SK-N-SH (cell line): ENCODE results near the gene HDAC6. TPM values are rescaled to one million over a fixed set of nuclear protein-coding genes. Genes with fewer than 3 reads are reported as not detected.

ENCODE experiments used
- CTCF ChIA-PET: fragments of 300-600, 350-600 bp; formaldehyde crosslinking; extraction: SDS; loops from one replicate; lab custom pipeline; 2021; lab: Yijun Ruan, JAX
- POLR2A ChIA-PET: fragments of 350-600 bp; sonication (Branson Sonifier 250); formaldehyde crosslinking; extraction: SDS; loops from one replicate; lab custom pipeline; 2020; ENCODE audit warnings: antibody characterized with exemption, inconsistent platforms; lab: Yijun Ruan, JAX
- DNase-seq: peaks from one replicate; pipeline ENCODE4 v3.0.0; 2012
- H2AFZ ChIP-seq: fragments of 200-600 bp; sonication (generic); 2 replicates; pipeline ENCODE4 v1.8.1; 2016; ENCODE audit warnings: antibody characterized with exemption, mild to moderate bottlenecking, low read depth
- H3F3A ChIP-seq: fragments of 200-600 bp; sonication (generic); replicated peaks from 2 replicates; pipeline ENCODE3; 2016; ENCODE audit warnings: antibody characterized with exemption, mild to moderate bottlenecking; ENCODE audit not compliant: insufficient read depth
- H3K27ac ChIP-seq, 2 experiments: fragments of 200-500 bp in 1 of 2; fragments of 200-600 bp in 1 of 2; sonication (Bioruptor generic) in 1 of 2; sonication (generic), shearing (Covaris generic) in 1 of 2; 2 replicates each; pipeline versions ENCODE4 v1.5.1 to v1.6.1; 2014 to 2016; ENCODE audit warnings: low read depth in 2 of 2, inconsistent platforms in 1 of 2, low read length in 1 of 2, mild to moderate bottlenecking in 1 of 2, mixed read lengths in 1 of 2
- H3K27me3 ChIP-seq: fragments of 200-600 bp; sonication (generic), shearing (Covaris generic); 2 replicates; pipeline ENCODE4 v1.6.1; 2016; ENCODE audit warnings: mixed run types; ENCODE audit not compliant: insufficient read depth
- H3K36me3 ChIP-seq, 2 experiments: fragments of 200-500 bp in 1 of 2; fragments of 200-600 bp in 1 of 2; sonication (Bioruptor generic) in 1 of 2; sonication (generic) in 1 of 2; replicated peaks in 1 of 2; 2 replicates each; pipeline versions ENCODE3 to v1.5.1; 2014 to 2016; ENCODE audit warnings: low read length in 1 of 2, mild to moderate bottlenecking in 1 of 2; ENCODE audit not compliant: insufficient read depth in 2 of 2, control insufficient read depth in 1 of 2
- H3K4me1 ChIP-seq, 2 experiments: fragments of 200-500 bp in 1 of 2; fragments of 200-600 bp in 1 of 2; sonication (Bioruptor generic) in 1 of 2; sonication (generic), shearing (Covaris generic) in 1 of 2; 2 replicates each; pipeline versions ENCODE4 v1.5.1 to v1.6.1; 2014 to 2016; ENCODE audit warnings: low read depth in 1 of 2, low read length in 1 of 2, mixed run types in 1 of 2; ENCODE audit not compliant: insufficient read depth in 2 of 2, control insufficient read depth in 1 of 2
- H3K4me2 ChIP-seq: fragments of 200-600 bp; sonication (generic), shearing (Covaris generic); 2 replicates; pipeline ENCODE4 v1.6.1; 2017; ENCODE audit warnings: mixed run types
- H3K4me3 ChIP-seq, 2 experiments: fragments of 200-500 bp in 1 of 2; fragments of 200-600 bp in 1 of 2; sonication (Bioruptor generic) in 1 of 2; sonication (generic), shearing (Covaris generic) in 1 of 2; 2 replicates each; pipeline versions ENCODE4 v1.5.1 to v1.8.1; 2014 to 2016; ENCODE audit warnings: low read depth in 2 of 2, inconsistent platforms in 1 of 2, low read length in 1 of 2, mild to moderate bottlenecking in 1 of 2, mixed read lengths in 1 of 2, moderate library complexity in 1 of 2
- H3K79me2 ChIP-seq: fragments of 200-600 bp; sonication (generic); 2 replicates; pipeline ENCODE4 v1.8.1; 2017; ENCODE audit warnings: mild to moderate bottlenecking; ENCODE audit not compliant: insufficient read depth
- H3K9ac ChIP-seq: fragments of 200-600 bp; sonication (generic); 2 replicates; pipeline ENCODE4 v1.6.1; 2017; ENCODE audit warnings: mixed run types
- H3K9me2 ChIP-seq: fragments of 200-600 bp; sonication (generic); 2 replicates; pipeline ENCODE4 v1.6.1; 2017; ENCODE audit warnings: mixed run types
- H3K9me3 ChIP-seq: fragments of 200-600 bp; sonication (generic); 2 replicates; pipeline ENCODE4 v1.6.1; 2017; ENCODE audit warnings: mixed run types, mild to moderate bottlenecking, moderate library complexity
- H4K20me1 ChIP-seq: fragments of 200-600 bp; sonication (generic); 2 replicates; pipeline ENCODE4 v1.6.1; 2017; ENCODE audit warnings: mild to moderate bottlenecking, mixed run types; ENCODE audit not compliant: insufficient read depth
- EP300 ChIP-seq, 2 experiments: IDR thresholded peaks; 2 replicates each; pipeline versions ENCODE4 v1.4.0 to v1.6.1; 2012; ENCODE audit warnings: borderline replicate concordance in 1 of 2, low read depth in 1 of 2, low read length in 1 of 2
- EZH2phosphoT487 ChIP-seq: fragments of 200-600 bp; sonication (generic); IDR thresholded peaks from 2 replicates; pipeline ENCODE4 v1.6.1; 2017; ENCODE audit warnings: low read depth, mixed run types, mild to moderate bottlenecking, antibody characterized with exemption, moderate library complexity, borderline replicate concordance
- FOXJ3 ChIP-seq: sonication (generic); formaldehyde crosslinking; IDR thresholded peaks from 2 replicates; pipeline ENCODE4 v1.5.1; 2020; ENCODE audit warnings: mild to moderate bottlenecking, missing genetic modification reagents
- GABPA ChIP-seq: IDR thresholded peaks from 2 replicates; pipeline ENCODE4 v1.4.0; 2012; ENCODE audit warnings: low read depth, mild to moderate bottlenecking
- GATA2 ChIP-seq: sonication (generic); formaldehyde crosslinking; IDR thresholded peaks from 2 replicates; pipeline ENCODE4 v1.5.0; 2020; ENCODE audit warnings: mild to moderate bottlenecking, missing genetic modification reagents
- JUND ChIP-seq: IDR thresholded peaks from 2 replicates; pipeline ENCODE4 v1.4.0; 2012
- NFIC ChIP-seq: IDR thresholded peaks from 2 replicates; pipeline ENCODE4 v1.4.0; 2012; ENCODE audit warnings: borderline replicate concordance
- NRF1 ChIP-seq: IDR thresholded peaks from 2 replicates; pipeline ENCODE4 v1.6.1; 2012; ENCODE audit warnings: low read depth, mild to moderate bottlenecking, low read length
- RAD21 ChIP-seq: IDR thresholded peaks from 2 replicates; pipeline ENCODE4 v1.6.1; 2012; ENCODE audit warnings: mild to moderate bottlenecking, low read length
- RCOR1 ChIP-seq: fragments of 150-350 bp; IDR thresholded peaks from 2 replicates; pipeline ENCODE4 v1.6.1; 2017; ENCODE audit warnings: antibody characterized with exemption, low read length
- RFX5 ChIP-seq: IDR thresholded peaks from 2 replicates; pipeline ENCODE4 v1.6.1; 2012; ENCODE audit warnings: mild to moderate bottlenecking, improper control_type of control experiment, low read length
- TEAD4 ChIP-seq: IDR thresholded peaks from 2 replicates; pipeline ENCODE4 v1.4.0; 2012; ENCODE audit warnings: mild to moderate bottlenecking, borderline replicate concordance; ENCODE audit not compliant: insufficient read depth
- WGBS: methylation state at CpG from one replicate; pipeline ENCODE4 v1.1.6; 2017; ENCODE audit warnings: low lambda C conversion rate; 5-methylcytosine and 5-hydroxymethylcytosine counted together
- polyA plus RNA-seq, 3 experiments: library from polyadenylated mRNA; depleted of rRNA; stranded (reverse); fragments of >200 nt; gene quantifications; 2 replicates each; pipeline ENCODE4 v1.2.3, GENCODE V29; 2012
- TF ChIP-seq, protein P1 (sequence below): IDR thresholded peaks from 2 replicates; pipeline ENCODE4 v1.4.0; 2012; ENCODE audit warnings: low read depth
- TF ChIP-seq, protein P2 (sequence below): IDR thresholded peaks from 2 replicates; pipeline ENCODE4 v1.4.0; 2012; ENCODE audit warnings: low read depth, borderline replicate concordance
- TF ChIP-seq, protein P3 (sequence below): IDR thresholded peaks from 2 replicates; pipeline ENCODE4; 2012

HDAC6 gene
- polyA plus RNA-seq, 1 of the 3 experiments (the other 2 are of a cell fraction), result 34.0 TPM

DNA sequence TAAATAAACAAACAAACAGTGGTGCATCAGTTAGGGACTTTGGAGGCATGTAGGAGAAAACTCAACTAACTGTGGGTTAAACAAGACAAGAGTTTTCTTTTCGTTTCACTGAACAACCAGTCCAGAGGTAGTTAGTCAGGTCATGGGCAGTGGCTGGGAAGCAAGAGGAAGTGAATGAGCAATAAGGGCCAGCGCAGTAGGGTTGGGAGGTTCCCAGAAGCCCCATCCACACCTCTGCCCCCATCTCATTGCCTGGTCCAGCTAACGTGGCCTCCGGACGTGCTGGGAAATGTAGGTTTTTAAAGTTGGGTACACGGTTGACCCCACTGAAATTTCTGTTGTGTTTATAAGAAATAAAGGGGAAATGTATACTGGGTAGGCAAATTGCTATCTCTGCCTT, 31.6 kb upstream of the HDAC6 start:
- TF ChIP-seq NRF1 (no peak), EZH2phosphoT487 (no peak)
- TF ChIP-seq, all 33 proteins: peak for 0

DNA sequence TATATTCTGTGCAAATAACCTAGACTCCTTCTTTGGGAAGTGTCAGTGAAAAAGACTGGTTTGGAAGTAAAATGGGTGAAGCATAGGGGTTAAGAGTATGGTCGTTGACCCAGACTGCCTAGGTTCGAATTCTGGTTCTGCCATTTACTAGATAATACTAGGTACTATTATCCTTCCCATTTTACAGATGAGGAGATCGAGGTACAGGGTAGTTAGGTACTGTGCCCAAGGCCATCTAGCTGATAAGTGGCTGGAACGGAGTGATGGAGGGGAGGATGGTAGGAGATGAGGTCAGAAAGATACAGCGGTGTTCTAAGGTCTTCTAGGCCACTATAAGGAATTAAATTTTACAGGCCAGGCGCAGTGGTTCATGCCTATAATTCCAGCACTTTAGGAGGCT, 29.3 kb upstream of the HDAC6 start:
- Histone ChIP-seq H3K9me2 (no peaks in the 10 kb centered on the region), H3K4me2 (no peak overlapping the region), H3K4me3 (no peak overlapping the region), H3K9ac (no peak overlapping the region), H3K4me1 (no peaks in the 10 kb centered on the region), H3K27ac (no peak overlapping the region), H3K36me3 (no peaks in the 10 kb centered on the region), H3F3A (no peaks in the 10 kb centered on the region), H3K79me2 (no peaks in the 10 kb centered on the region), H3K9me3 (no peaks in the 10 kb centered on the region), H2AFZ (no peak overlapping the region), H3K27me3 (peaks cover 44% of the 10 kb centered on the region; the same call in 1 of the 2 replicates), H4K20me1 (no peaks in the 10 kb centered on the region)
- ChIA-PET POLR2A (no interaction called here), CTCF (interaction anchor here (0.7 to 0.9 kb wide), 2 partner anchors 10 to 16 kb away, joined by 3 read pairs; no protein-coding TSS in a partner anchor)
- no peak for DNase-seq
- WGBS, result 22% methylated on average over 6 of the region's 6 CpGs
- no peak for TF ChIP-seq EZH2phosphoT487

More for the DNA sequence above, 31.6 kb upstream of the HDAC6 start:
- H3K9me2 ChIP-seq, result no peaks in the 10 kb centered on the region
- no peaks in the 10 kb centered on the region for H3F3A ChIP-seq
- H3K4me1 ChIP-seq, result no peaks in the 10 kb centered on the region
- H3K9ac ChIP-seq, result no peak overlapping the region
- H3K4me2 ChIP-seq, result no peak overlapping the region
- ChIA-PET CTCF (no interaction called here), POLR2A (no interaction called here)
- no peak overlapping the region for H2AFZ ChIP-seq
- no peaks in the 10 kb centered on the region for H4K20me1 ChIP-seq
- no peak overlapping the region for H3K27ac ChIP-seq
- no peaks in the 10 kb centered on the region for H3K79me2 ChIP-seq
- no peaks in the 10 kb centered on the region for H3K36me3 ChIP-seq
- H3K4me3 ChIP-seq, result no peak overlapping the region
- no peaks in the 10 kb centered on the region for H3K9me3 ChIP-seq
- 21% methylated on average over 6 of the region's 6 CpGs for WGBS
- no peak for DNase-seq
- peaks cover 50% of the 10 kb centered on the region; the same call in 1 of the 2 replicates for H3K27me3 ChIP-seq

DNA sequence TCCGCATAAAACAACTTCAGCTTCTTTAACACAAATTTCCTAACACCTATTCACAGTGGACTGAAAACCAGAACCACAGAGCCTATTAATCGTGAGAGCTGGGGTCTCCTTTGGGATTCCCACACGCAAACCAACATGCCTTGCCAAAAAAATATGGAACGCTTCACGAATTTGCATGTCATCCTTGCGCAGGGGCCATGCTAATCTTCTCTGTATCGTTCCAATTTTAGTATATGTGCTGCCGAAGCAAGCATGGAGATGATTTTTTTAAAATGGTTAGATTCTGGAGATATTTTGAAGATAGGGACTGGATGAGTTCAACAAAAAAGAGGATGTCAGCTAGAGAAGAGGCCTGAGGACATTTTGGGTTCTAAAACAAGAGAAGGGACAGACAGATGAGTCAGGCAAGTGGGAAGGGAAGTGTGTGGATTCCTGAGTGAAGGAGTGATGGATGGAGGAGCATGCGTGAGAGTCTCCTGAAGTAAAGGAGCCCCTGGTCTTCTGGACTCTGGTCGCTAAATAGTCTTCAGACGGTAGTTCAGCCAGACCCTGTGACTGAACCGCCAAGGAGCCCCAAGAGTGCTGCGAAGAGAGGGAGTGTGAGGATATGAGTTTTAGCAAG, 24.9 kb upstream of the HDAC6 start:
- no peaks in the 10 kb centered on the region for H3K4me1 ChIP-seq
- peaks cover 24% of the 10 kb centered on the region; the same call in 1 of the 2 replicates for H3K27me3 ChIP-seq
- H2AFZ ChIP-seq, result no peak overlapping the region
- H3K36me3 ChIP-seq, result no peaks in the 10 kb centered on the region
- no peak overlapping the region for H3K4me3 ChIP-seq
- no peaks in the 10 kb centered on the region for H3K9me2 ChIP-seq
- POLR2A ChIA-PET, result no interaction called here
- H3K4me2 ChIP-seq, result no peak overlapping the region
- no peaks in the 10 kb centered on the region for H4K20me1 ChIP-seq
- CTCF ChIA-PET, result no interaction called here
- no peaks in the 10 kb centered on the region for H3K9me3 ChIP-seq
- DNase-seq, result no peak
- H3K9ac ChIP-seq, result no peak overlapping the region
- WGBS, result 34% methylated on average over 13 of the region's 13 CpGs
- no peaks in the 10 kb centered on the region for H3K79me2 ChIP-seq
- no peak for TF ChIP-seq EZH2phosphoT487
- no peak for TF ChIP-seq RAD21
- TF ChIP-seq TEAD4, result no peak
- no peak for TF ChIP-seq RFX5
- TF ChIP-seq NFIC, result no peak
- TF ChIP-seq, protein P1, sequence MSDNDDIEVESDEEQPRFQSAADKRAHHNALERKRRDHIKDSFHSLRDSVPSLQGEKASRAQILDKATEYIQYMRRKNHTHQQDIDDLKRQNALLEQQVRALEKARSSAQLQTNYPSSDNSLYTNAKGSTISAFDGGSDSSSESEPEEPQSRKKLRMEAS, result no peak
- TF ChIP-seq GABPA, result no peak
- TF ChIP-seq, protein P2, sequence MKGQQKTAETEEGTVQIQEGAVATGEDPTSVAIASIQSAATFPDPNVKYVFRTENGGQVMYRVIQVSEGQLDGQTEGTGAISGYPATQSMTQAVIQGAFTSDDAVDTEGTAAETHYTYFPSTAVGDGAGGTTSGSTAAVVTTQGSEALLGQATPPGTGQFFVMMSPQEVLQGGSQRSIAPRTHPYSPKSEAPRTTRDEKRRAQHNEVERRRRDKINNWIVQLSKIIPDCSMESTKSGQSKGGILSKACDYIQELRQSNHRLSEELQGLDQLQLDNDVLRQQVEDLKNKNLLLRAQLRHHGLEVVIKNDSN, result no peak
- TF ChIP-seq, protein P3, sequence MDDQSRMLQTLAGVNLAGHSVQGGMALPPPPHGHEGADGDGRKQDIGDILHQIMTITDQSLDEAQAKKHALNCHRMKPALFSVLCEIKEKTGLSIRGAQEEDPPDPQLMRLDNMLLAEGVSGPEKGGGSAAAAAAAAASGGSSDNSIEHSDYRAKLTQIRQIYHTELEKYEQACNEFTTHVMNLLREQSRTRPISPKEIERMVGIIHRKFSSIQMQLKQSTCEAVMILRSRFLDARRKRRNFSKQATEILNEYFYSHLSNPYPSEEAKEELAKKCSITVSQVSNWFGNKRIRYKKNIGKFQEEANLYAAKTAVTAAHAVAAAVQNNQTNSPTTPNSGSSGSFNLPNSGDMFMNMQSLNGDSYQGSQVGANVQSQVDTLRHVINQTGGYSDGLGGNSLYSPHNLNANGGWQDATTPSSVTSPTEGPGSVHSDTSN, result no peak
- no peak for TF ChIP-seq FOXJ3 (CRISPR knock-in tag)
- TF ChIP-seq EP300 (IDR thresholded peaks at IDR 0.05; ENCODE audit: borderline replicate concordance in 1 of 2, low read depth in 1 of 2, low read length in 1 of 2), result no peak
- TF ChIP-seq RCOR1, result no peak
- no peak for TF ChIP-seq GATA2
- no peak for TF ChIP-seq JUND
- H3K27ac ChIP-seq, result no peak overlapping the region
- H3F3A ChIP-seq, result no peaks in the 10 kb centered on the region
